Measurements from ENCODE around the gene CPEB2.

Gene CPEB2

GRCh38 chr4:15011166-15011565 lies 8.9 kb downstream of the CPEB2 start:
- DNase-seq, result no peak

DNA sequence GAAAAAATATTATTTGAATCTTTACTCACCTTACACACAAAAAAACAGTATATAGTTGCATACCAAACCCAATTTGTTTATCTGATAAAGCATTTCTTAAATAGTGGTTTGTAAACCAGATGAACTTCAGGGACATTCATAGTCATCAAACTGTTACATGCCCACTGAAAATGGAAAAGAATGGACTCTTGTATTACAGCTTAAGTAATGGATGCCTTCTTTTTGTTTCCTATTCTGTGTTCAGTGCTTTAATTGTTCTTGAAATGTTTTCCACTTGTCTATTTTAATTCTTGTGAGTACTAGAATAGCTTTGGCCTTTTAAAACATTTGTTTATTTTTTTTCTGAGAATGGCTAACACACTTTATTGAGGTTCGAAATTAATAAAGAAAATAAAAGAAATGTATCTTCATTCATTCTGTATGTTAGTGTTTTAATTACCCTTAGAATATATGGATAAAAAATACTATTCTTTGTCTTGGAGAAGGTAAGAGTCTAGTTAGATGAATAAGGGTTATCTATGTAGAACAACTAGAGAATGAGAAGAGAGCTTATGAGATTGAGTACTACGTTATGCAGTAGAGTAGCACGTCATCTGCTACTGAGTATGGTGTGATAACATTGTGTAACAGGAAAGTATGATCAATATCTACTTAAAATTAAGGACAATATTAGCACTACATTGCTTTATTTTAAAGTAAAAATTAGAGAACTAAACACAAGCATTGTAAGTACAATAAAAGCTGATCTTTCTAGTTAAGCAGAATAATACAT lies 9.9 kb downstream of the CPEB2 start:
- no peak for DNase-seq

DNA sequence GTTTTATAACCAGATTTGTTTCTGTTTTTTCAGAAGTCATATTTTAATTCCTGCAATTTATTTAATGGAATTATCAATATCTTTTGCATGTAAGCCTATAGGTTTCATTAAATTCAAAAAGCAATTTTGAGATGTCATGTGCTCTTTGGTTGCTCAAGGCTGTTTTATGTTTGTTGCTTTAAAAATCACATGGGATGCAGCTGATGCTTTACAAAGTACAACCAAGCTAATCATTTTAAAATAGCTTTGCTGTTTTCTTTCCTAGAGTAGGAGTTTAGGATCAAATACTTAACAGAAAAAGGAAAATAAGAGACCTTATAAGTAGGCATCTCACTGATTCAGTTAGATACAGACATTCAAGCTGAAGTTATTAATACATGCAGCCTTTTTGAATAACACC lies 11.3 kb downstream of the CPEB2 start:
- no peak for DNase-seq

- DNase-seq, result no peak
Measured at GRCh38 chr4:15015170-15015569, 12.9 kb downstream of the CPEB2 start.

DNA sequence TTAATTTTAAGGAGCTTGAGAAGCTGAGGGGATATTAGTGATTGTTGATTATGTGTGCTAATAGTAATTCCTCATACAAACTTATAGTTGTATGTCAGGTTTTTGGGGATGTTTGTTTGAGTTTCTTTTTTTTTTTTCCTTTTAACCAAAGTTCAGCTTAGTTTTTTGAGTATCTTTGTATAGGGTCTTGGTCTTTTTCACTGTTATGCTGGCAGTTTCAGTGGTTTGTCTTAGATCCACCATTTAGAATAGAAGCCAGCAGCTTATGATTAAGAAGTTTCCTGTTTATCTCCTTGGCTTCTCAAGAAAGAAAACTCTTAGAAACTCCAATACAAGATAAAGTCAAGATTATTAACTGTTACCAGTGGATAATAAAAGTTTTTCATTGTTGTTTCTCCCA lies 16.1 kb downstream of the CPEB2 start:
- no peak for DNase-seq

- DNase-seq, result no peak
Measured at GRCh38 chr4:15020502-15021286, 18.4 kb downstream of the CPEB2 start.

GRCh38 chr4:15021311-15021710 lies 19.0 kb downstream of the CPEB2 start:
- no peak for DNase-seq

GRCh38 chr4:15021946-15022345 lies 19.7 kb downstream of the CPEB2 start:
- no peak for DNase-seq

- no peak for DNase-seq
Measured at GRCh38 chr4:15024386-15024785, 22.1 kb downstream of the CPEB2 start.

- no peak for DNase-seq
Measured at GRCh38 chr4:15025693-15026092, 23.4 kb downstream of the CPEB2 start.

DNA sequence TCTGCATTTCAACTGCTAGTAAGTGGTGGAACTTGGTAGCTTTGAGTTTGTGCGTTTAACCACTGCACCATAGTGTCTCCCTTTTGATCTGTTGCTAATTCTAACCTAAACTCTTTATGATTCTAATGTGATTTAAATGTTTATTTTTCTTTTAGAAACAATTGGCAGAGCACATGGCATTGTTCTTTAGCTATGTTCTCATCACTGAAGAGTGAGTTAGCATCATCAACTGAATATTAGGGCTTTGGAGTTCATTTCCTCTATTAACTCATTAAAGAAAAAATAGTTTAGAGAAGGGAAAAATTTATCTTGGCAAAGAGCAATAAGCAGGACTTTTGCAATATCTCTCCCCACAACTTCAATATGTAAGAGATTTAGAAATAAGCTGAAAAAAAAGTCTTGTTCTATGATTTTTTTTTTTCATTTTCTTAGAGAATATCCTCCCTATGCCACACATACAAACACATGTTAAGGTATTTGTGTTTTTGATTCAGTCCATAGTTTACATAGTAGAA lies 25.7 kb downstream of the CPEB2 start:
- no peak for DNase-seq

GRCh38 chr4:15031197-15031596 lies 28.9 kb downstream of the CPEB2 start:
- DNase-seq, result no peak

- no peak for DNase-seq
Measured at GRCh38 chr4:15031993-15032675, 29.9 kb downstream of the CPEB2 start.

- DNase-seq, result no peak
Measured at GRCh38 chr4:15034071-15034764, 31.9 kb downstream of the CPEB2 start.

DNA sequence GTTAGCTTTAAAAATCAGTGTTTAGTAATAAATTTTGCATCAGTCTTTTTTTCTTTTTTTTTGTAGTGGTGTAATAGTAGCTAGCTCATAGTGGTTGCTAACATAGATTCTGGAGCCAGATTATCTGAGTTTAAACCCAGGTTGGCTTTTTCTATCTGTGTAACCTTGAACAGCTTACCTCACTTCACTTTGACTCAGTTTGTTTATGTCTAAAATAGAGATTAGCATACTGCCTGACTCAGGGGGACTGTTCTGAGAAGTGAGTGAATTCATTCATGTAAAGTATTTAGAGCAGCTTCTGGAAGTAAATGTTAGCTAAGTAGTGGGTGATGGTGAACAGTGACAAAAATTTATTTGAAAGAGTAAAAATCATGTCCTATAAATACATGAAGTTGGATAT lies 32.9 kb downstream of the CPEB2 start:
- DNase-seq, result no peak

GRCh38 chr4:15037923-15038541 lies 35.8 kb downstream of the CPEB2 start:
- DNase-seq, result no peak

GRCh38 chr4:15040916-15041463 lies 38.7 kb downstream of the CPEB2 start:
- DNase-seq, result no peak

GRCh38 chr4:15042529-15043167 lies 40.4 kb downstream of the CPEB2 start:
- DNase-seq, result no peak

GRCh38 chr4:15043226-15043625 lies 40.9 kb downstream of the CPEB2 start:
- no peak for DNase-seq

- no peak for DNase-seq
Measured at GRCh38 chr4:15043922-15044321, 41.6 kb downstream of the CPEB2 start.

- no peak for DNase-seq
Measured at GRCh38 chr4:15054541-15054940, 52.3 kb downstream of the CPEB2 start.

DNA sequence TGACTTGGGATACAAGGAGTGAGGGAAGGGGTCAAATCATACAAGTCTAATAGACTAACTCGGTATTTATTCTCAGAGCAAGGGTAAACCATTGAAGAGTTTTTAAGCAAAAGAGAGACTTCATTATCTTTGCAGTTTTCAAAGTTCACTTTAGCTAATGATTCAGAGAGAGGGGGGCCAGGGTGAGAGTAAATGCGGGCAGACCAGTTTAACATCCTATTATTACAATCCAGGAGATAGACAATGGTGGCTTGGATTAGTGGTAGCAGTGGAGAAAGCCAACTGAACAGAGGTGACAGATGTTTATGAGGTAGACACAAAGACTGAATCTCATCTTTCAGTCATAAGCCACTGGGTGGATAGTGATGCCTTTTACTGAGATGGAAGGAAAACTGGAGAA lies 57.9 kb downstream of the CPEB2 start:
- no peak for DNase-seq

Measured in AML-193 (cell line).